Breast epithelium (tissue), 4 donors: ENCODE data around the gene KCNIP4. TPM values are rescaled to one million over a fixed set of nuclear protein-coding genes. Genes with fewer than 3 reads are reported as not detected.

Experiments
- DNase-seq, 2 donors: peaks; one replicate each; pipeline ENCODE4 v3.0.0-alpha.2; 2019; ENCODE audit warnings: low spot score in 2 of 2
- H3K27ac ChIP-seq, 2 donors: fragments of 200-600 bp; sonication (generic) in 1 of 2; one replicate each; pipeline ENCODE4 v1.5.1; 2016 to 2019; ENCODE audit warnings: mild to moderate bottlenecking in 1 of 2
- H3K27me3 ChIP-seq, 2 donors: fragments of 200-600 bp; sonication (generic) in 1 of 2; one replicate each; pipeline versions ENCODE4 v1.5.1 to v1.6.0; 2017 to 2019; ENCODE audit warnings: control low read depth in 1 of 2, mild to moderate bottlenecking in 1 of 2
- H3K36me3 ChIP-seq: fragments of 200-600 bp; one replicate; pipeline ENCODE4 v1.5.1; 2019
- H3K4me1 ChIP-seq, 2 donors: fragments of 200-600 bp; sonication (generic); one replicate each; pipeline ENCODE4 v1.5.1; 2016 to 2019; ENCODE audit warnings: control low read depth in 1 of 2
- H3K4me3 ChIP-seq, 3 donors: fragments of 200-600 bp; sonication (generic); 1 replicate in 2 of 3; 2 replicates in 1 of 3; pipeline ENCODE4 v1.5.1; 2016 to 2019; ENCODE audit warnings: mild to moderate bottlenecking in 3 of 3, moderate library complexity in 2 of 3
- H3K9me3 ChIP-seq, 2 donors: fragments of 200-600 bp; sonication (generic) in 1 of 2; one replicate each; pipeline ENCODE4 v1.5.1; 2016 to 2019; ENCODE audit warnings: control low read depth in 1 of 2
- POLR2A ChIP-seq: fragments of 450-650 bp; IDR thresholded peaks from one replicate; pipeline ENCODE4 v1.6.1; 2016; ENCODE audit warnings: antibody characterized with exemption, mild to moderate bottlenecking, moderate library complexity
- POLR2AphosphoS5 ChIP-seq, 3 donors: sonication (generic); formaldehyde crosslinking; IDR thresholded peaks; one replicate each; pipeline ENCODE4 v1.6.1; 2017; ENCODE audit warnings: antibody characterized with exemption in 3 of 3
- intact Hi-C: fragments of 100-400 bp; cut with DNase I; formaldehyde crosslinking; loops from one replicate; pipeline ENCODE4 v1.15.1; 2023; ENCODE audit warnings: low total_unique reads
- total RNA-seq, 3 donors: library from RNA; depleted of rRNA; stranded (reverse); fragments of >200 nt; gene quantifications; one replicate each; pipeline ENCODE4 v1.1.0, GENCODE V29; 2016
- TF ChIP-seq, protein P1 (sequence below), 3 donors: fragments of 450-650 bp; IDR thresholded peaks; one replicate each; pipeline ENCODE4 v1.5.1; 2016 to 2017; ENCODE audit warnings: antibody characterized with exemption in 3 of 3, mild to moderate bottlenecking in 3 of 3, moderate library complexity in 3 of 3

KCNIP4 gene
- total RNA-seq, 3 donors from 2014 or later = 0.44 to 0.66 TPM; not detected in 1

- DNase-seq = no peak
- Histone ChIP-seq H3K36me3 (no peaks in the 10 kb centered on the region), H3K4me1 (no peaks in the 10 kb centered on the region), H3K9me3 (no peaks in the 10 kb centered on the region), H3K4me3 (no peak overlapping the region), H3K27me3 (no peaks in the 10 kb centered on the region), H3K27ac (no peak overlapping the region)
- TF ChIP-seq POLR2A (no peak), POLR2AphosphoS5 (IDR thresholded peaks at IDR 0.05) (no peak)
- TF ChIP-seq, protein P1, sequence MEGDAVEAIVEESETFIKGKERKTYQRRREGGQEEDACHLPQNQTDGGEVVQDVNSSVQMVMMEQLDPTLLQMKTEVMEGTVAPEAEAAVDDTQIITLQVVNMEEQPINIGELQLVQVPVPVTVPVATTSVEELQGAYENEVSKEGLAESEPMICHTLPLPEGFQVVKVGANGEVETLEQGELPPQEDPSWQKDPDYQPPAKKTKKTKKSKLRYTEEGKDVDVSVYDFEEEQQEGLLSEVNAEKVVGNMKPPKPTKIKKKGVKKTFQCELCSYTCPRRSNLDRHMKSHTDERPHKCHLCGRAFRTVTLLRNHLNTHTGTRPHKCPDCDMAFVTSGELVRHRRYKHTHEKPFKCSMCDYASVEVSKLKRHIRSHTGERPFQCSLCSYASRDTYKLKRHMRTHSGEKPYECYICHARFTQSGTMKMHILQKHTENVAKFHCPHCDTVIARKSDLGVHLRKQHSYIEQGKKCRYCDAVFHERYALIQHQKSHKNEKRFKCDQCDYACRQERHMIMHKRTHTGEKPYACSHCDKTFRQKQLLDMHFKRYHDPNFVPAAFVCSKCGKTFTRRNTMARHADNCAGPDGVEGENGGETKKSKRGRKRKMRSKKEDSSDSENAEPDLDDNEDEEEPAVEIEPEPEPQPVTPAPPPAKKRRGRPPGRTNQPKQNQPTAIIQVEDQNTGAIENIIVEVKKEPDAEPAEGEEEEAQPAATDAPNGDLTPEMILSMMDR (IDR thresholded peaks at IDR 0.05) = no peak
- intact Hi-C loops = no loop called here
These were observed 1265.7 kb downstream of the KCNIP4 start for GRCh38 chr4:20682853-20683252.

- intact Hi-C loops = no loop called here
- H3K36me3 ChIP-seq = no peaks in the 10 kb centered on the region
- H3K27me3 ChIP-seq = no peaks in the 10 kb centered on the region
- H3K4me3 ChIP-seq = no peak overlapping the region
- TF ChIP-seq POLR2A (no peak), POLR2AphosphoS5 (IDR thresholded peaks at IDR 0.05) (no peak)
- TF ChIP-seq, protein P1 (IDR thresholded peaks at IDR 0.05) = no peak
- H3K9me3 ChIP-seq = no peaks in the 10 kb centered on the region
- no peak overlapping the region for H3K27ac ChIP-seq
- H3K4me1 ChIP-seq = no peaks in the 10 kb centered on the region
- DNase-seq = no peak
These were observed 1267.3 kb downstream of the KCNIP4 start for GRCh38 chr4:20681271-20681670.

- Histone ChIP-seq H3K36me3 (no peaks in the 10 kb centered on the region), H3K27ac (no peak overlapping the region), H3K4me1 (no peaks in the 10 kb centered on the region), H3K4me3 (no peak overlapping the region), H3K27me3 (no peaks in the 10 kb centered on the region), H3K9me3 (no peaks in the 10 kb centered on the region)
- intact Hi-C loops = no loop called here
- no peak for TF ChIP-seq POLR2AphosphoS5 (IDR thresholded peaks at IDR 0.05)
- TF ChIP-seq, protein P1 (IDR thresholded peaks at IDR 0.05) = no peak
- no peak for TF ChIP-seq POLR2A
- DNase-seq = no peak
These were observed 1267.8 kb downstream of the KCNIP4 start for GRCh38 chr4:20680736-20681135.

DNA sequence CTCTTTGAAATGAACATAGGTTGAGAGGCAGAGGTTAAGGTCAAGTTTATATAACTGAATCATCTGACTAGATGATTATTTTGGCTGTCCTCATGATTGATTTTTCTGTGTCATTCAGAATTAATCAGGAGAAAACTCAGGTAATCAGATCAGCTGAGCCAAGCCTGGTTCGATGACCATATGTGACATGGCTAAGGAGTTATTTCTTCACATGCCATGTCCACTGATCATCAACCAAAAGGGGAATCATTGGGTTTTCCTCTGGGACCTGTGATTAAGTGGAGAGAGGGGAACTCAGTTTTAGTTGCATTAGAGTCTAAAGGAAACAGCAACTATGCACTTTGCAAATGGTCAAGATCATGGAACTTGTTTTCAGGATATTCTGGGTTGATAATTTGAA lies 1268.6 kb downstream of the KCNIP4 start:
- H3K27me3 ChIP-seq = no peaks in the 10 kb centered on the region
- no peak for TF ChIP-seq POLR2A
- TF ChIP-seq POLR2AphosphoS5 (IDR thresholded peaks at IDR 0.05) = no peak
- TF ChIP-seq, protein P1 (IDR thresholded peaks at IDR 0.05) = no peak
- no peak overlapping the region for H3K4me3 ChIP-seq
- H3K4me1 ChIP-seq = no peaks in the 10 kb centered on the region
- no peaks in the 10 kb centered on the region for H3K36me3 ChIP-seq
- intact Hi-C loops = no loop called here
- DNase-seq = no peak
- H3K9me3 ChIP-seq = no peaks in the 10 kb centered on the region
- H3K27ac ChIP-seq = no peak overlapping the region
